ENCODE measurements around the gene EML6. TPM values are rescaled to one million over a fixed set of nuclear protein-coding genes. Genes with fewer than 3 reads are reported as not detected.

Gene EML6
- total RNA-seq, 2 experiments from 2014 or later = 1.2 to 1.7 TPM

GRCh38 chr2:54704238-54704637, 19.2 kb upstream of the EML6 start:
- H3K27ac Mint-ChIP-seq = no peak overlapping the region
- intact Hi-C loops (cut with micrococcal nuclease) = loop anchor here (2.0 kb wide), 2 partner anchors 39 to 181 kb away; no protein-coding TSS in a partner anchor
- ATAC-seq = no peak
- H3K4me1 Mint-ChIP-seq (ENCODE audit: low read depth) = peaks cover 11% of the 10 kb centered on the region
- H3K27me3 Mint-ChIP-seq = peaks cover 10% of the 10 kb centered on the region
- no peaks in the 10 kb centered on the region for H3K36me3 Mint-ChIP-seq (ENCODE audit: low read depth)
- DNase-seq = no peak
- H3K4me3 Mint-ChIP-seq = no peak overlapping the region
- ChIA-PET POLR2A (interaction anchor here (0.7 kb wide), 1 partner anchor 106 kb away, joined by 3 read pairs; no protein-coding TSS in a partner anchor), CTCF (interaction anchor here (0.6 to 7.0 kb wide), 57 partner anchors 11 to 699 kb away, joined by 3 to 218 read pairs (median 5); partner anchors contain the start of genes ACYP2 and EML6)
- H3K9me3 Mint-ChIP-seq = no peaks in the 10 kb centered on the region
- TF ChIP-seq CTCF (IDR thresholded peaks at IDR 0.05) = no peak

GRCh38 chr2:54704688-54705605, 18.5 kb upstream of the EML6 start:
- ChIA-PET CTCF (interaction anchor here (0.6 to 7.0 kb wide), 60 partner anchors 10 to 700 kb away, joined by 3 to 218 read pairs (median 5); partner anchors contain the start of genes ACYP2 and EML6), POLR2A (interaction anchor here (0.7 kb wide), 1 partner anchor 107 kb away, joined by 3 read pairs; no protein-coding TSS in a partner anchor)
- TF ChIP-seq CTCF (IDR thresholded peaks at IDR 0.05) = peak; percentile 70
- Mint-ChIP-seq H3K9me3 (no peaks in the 10 kb centered on the region), H3K4me1 (ENCODE audit: low read depth) (peaks cover 14% of the 10 kb centered on the region), H3K4me3 (no peak overlapping the region), H3K36me3 (ENCODE audit: low read depth) (no peaks in the 10 kb centered on the region), H3K27me3 (peaks cover 16% of the 10 kb centered on the region), H3K27ac (no peak overlapping the region)
- ATAC-seq (peak; percentile 70), DNase-seq (no peak)
- intact Hi-C loops (cut with micrococcal nuclease) = loop anchor here (2.0 kb wide), 2 partner anchors 40 to 182 kb away; no protein-coding TSS in a partner anchor

GRCh38 chr2:54706622-54707021, 16.8 kb upstream of the EML6 start:
- ATAC-seq (no peak), DNase-seq (no peak)
- no peak for TF ChIP-seq CTCF (IDR thresholded peaks at IDR 0.05)
- intact Hi-C loops (cut with micrococcal nuclease) = no loop called here
- H3K27me3 Mint-ChIP-seq = peaks cover 23% of the 10 kb centered on the region
- no peaks in the 10 kb centered on the region for H3K36me3 Mint-ChIP-seq (ENCODE audit: low read depth)
- H3K4me3 Mint-ChIP-seq = no peak overlapping the region
- no peaks in the 10 kb centered on the region for H3K9me3 Mint-ChIP-seq
- no peak overlapping the region for H3K27ac Mint-ChIP-seq
- POLR2A ChIA-PET = interaction anchor here (1.9 kb wide), 1 partner anchor 17 kb away, joined by 8 read pairs; the partner anchor contains the start of gene EML6
- CTCF ChIA-PET = interaction anchor here (1.1 to 7.0 kb wide), 9 partner anchors 8 to 501 kb away, joined by 3 to 218 read pairs (median 7); no protein-coding TSS in a partner anchor
- H3K4me1 Mint-ChIP-seq (ENCODE audit: low read depth) = peaks cover 5% of the 10 kb centered on the region

GRCh38 chr2:54708584-54709335, 14.7 kb upstream of the EML6 start:
- Mint-ChIP-seq H3K9me3 (no peaks in the 10 kb centered on the region), H3K27me3 (peaks cover 25% of the 10 kb centered on the region), H3K4me3 (peak overlapping the region; percentile 41), H3K4me1 (ENCODE audit: low read depth) (peaks cover 5% of the 10 kb centered on the region), H3K36me3 (ENCODE audit: low read depth) (no peaks in the 10 kb centered on the region), H3K27ac (no peak overlapping the region)
- intact Hi-C loops (cut with micrococcal nuclease) = no loop called here
- ChIA-PET CTCF (interaction anchor here (1.5 to 7.0 kb wide), 8 partner anchors 11 to 185 kb away, joined by 4 to 218 read pairs (median 6); partner anchors contain the start of gene EML6), POLR2A (interaction anchor here (1.6 kb wide), 1 partner anchor 28 kb away, joined by 5 read pairs; no protein-coding TSS in a partner anchor)
- ATAC-seq = peak; percentile 41
- no peak for DNase-seq
- TF ChIP-seq CTCF (IDR thresholded peaks at IDR 0.05) = no peak

Data from activated CD8-positive, alpha-beta T cell treated with anti-CD3 and anti-CD28 coated beads for 36 hours (primary cell).